H1 (cell line): ENCODE data around the gene CFAP100.

ENCODE experiments used
- CBX5 ChIP-seq: fragments of 300-800, 300-1000 bp; sonication (generic); IDR thresholded peaks from 2 replicates; pipeline ENCODE4 v1.7.1; 2016; ENCODE audit warnings: antibody characterized with exemption, low read length, low read depth
- CHD2 ChIP-seq: IDR thresholded peaks from 2 replicates; pipeline ENCODE4 v1.6.1; 2012; ENCODE audit warnings: low read length, improper control_type of control experiment
- EZH2 ChIP-seq: fragments of 200-600 bp; sonication (generic); IDR thresholded peaks from 2 replicates; pipeline ENCODE4 v1.7.1; 2012; ENCODE audit warnings: low read depth, mild to moderate bottlenecking, moderate library complexity, low read length, inconsistent platforms; ENCODE audit not compliant: severe bottlenecking
- FOSL1 ChIP-seq: IDR thresholded peaks from 2 replicates; pipeline ENCODE4 v1.6.1; 2011; ENCODE audit warnings: mild to moderate bottlenecking, low read depth, low read length, moderate library complexity; ENCODE audit not compliant: insufficient read depth
- KDM5A ChIP-seq: fragments of 200-600 bp; IDR thresholded peaks from 2 replicates; pipeline ENCODE4 v1.7.1; 2012; ENCODE audit warnings: mild to moderate bottlenecking, low read length, inconsistent platforms, mixed read lengths
- POLR2A ChIP-seq, 2 experiments: IDR thresholded peaks; 1 replicate in 1 of 2; 2 replicates in 1 of 2; pipeline ENCODE4 v1.6.1; 2011; ENCODE audit warnings: low read depth in 2 of 2, low read length in 2 of 2, mild to moderate bottlenecking in 2 of 2; ENCODE audit errors: control extremely low read depth in 1 of 2
- SP1 ChIP-seq: IDR thresholded peaks from 2 replicates; pipeline ENCODE4 v1.6.1; 2011; ENCODE audit warnings: low read depth, low read length
- TCF12 ChIP-seq: IDR thresholded peaks from 2 replicates; pipeline ENCODE4 v1.6.1; 2011; ENCODE audit warnings: low read depth, mild to moderate bottlenecking, low read length
- YY1 ChIP-seq: IDR thresholded peaks from 2 replicates; pipeline ENCODE4 v1.6.1; 2011; ENCODE audit warnings: low read depth, mild to moderate bottlenecking, low read length
- TF ChIP-seq, protein P1 (sequence below), 3 experiments: IDR thresholded peaks; 1 replicate in 2 of 3; 2 replicates in 1 of 3; pipeline versions ENCODE4 v1.5.1 to v1.6.1; 2011; ENCODE audit warnings: low read length in 3 of 3, mild to moderate bottlenecking in 3 of 3, inconsistent platforms in 2 of 3, low read depth in 1 of 3, moderate library complexity in 1 of 3; ENCODE audit not compliant: insufficient read depth in 1 of 3; ENCODE audit errors: control extremely low read depth in 1 of 3
- TF ChIP-seq, protein P2 (sequence below): IDR thresholded peaks from 2 replicates; pipeline ENCODE4 v1.6.1; 2012; ENCODE audit warnings: inconsistent platforms
- TF ChIP-seq, protein P3 (sequence below): IDR thresholded peaks from 2 replicates; pipeline ENCODE4 v1.6.1; 2012; ENCODE audit warnings: low read length, inconsistent platforms

DNA sequence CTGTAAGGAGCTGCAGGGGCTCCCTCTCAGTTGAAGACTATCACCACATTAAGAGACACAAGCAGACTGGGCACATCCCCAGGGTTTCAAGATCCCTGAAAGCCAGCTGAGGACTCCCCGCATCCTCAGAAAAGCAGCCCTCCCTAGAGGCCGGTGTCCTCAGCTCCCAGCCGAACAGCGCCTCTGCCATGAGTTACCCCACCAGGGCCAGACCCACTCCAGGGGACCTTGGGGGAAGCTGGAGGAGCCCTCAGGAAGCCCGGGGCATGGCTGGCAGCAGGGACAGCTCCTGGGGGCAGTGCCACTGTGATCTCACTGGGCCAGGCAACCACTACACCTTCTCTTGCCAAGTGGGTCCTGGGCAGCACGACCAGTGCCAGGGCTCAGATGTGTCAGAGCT is 45.6 kb upstream of the CFAP100 start:
- no peak for TF ChIP-seq EZH2
- TF ChIP-seq, protein P1, sequence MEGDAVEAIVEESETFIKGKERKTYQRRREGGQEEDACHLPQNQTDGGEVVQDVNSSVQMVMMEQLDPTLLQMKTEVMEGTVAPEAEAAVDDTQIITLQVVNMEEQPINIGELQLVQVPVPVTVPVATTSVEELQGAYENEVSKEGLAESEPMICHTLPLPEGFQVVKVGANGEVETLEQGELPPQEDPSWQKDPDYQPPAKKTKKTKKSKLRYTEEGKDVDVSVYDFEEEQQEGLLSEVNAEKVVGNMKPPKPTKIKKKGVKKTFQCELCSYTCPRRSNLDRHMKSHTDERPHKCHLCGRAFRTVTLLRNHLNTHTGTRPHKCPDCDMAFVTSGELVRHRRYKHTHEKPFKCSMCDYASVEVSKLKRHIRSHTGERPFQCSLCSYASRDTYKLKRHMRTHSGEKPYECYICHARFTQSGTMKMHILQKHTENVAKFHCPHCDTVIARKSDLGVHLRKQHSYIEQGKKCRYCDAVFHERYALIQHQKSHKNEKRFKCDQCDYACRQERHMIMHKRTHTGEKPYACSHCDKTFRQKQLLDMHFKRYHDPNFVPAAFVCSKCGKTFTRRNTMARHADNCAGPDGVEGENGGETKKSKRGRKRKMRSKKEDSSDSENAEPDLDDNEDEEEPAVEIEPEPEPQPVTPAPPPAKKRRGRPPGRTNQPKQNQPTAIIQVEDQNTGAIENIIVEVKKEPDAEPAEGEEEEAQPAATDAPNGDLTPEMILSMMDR (IDR thresholded peaks at IDR 0.05; ENCODE audit: control extremely low read depth in 1 of 3, insufficient read depth in 1 of 3, low read depth in 1 of 3, low read length in 3 of 3): no peak
- no peak for TF ChIP-seq SP1
- no peak for TF ChIP-seq YY1
- TF ChIP-seq, protein P2, sequence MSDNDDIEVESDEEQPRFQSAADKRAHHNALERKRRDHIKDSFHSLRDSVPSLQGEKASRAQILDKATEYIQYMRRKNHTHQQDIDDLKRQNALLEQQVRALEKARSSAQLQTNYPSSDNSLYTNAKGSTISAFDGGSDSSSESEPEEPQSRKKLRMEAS: no peak
- no peak for TF ChIP-seq CHD2
- no peak for TF ChIP-seq TCF12
- TF ChIP-seq, protein P3, sequence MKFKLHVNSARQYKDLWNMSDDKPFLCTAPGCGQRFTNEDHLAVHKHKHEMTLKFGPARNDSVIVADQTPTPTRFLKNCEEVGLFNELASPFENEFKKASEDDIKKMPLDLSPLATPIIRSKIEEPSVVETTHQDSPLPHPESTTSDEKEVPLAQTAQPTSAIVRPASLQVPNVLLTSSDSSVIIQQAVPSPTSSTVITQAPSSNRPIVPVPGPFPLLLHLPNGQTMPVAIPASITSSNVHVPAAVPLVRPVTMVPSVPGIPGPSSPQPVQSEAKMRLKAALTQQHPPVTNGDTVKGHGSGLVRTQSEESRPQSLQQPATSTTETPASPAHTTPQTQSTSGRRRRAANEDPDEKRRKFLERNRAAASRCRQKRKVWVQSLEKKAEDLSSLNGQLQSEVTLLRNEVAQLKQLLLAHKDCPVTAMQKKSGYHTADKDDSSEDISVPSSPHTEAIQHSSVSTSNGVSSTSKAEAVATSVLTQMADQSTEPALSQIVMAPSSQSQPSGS: no peak
- TF ChIP-seq CBX5: no peak
- no peak for TF ChIP-seq POLR2A (IDR thresholded peaks at IDR 0.05; ENCODE audit: control extremely low read depth in 1 of 2, low read depth in 2 of 2, low read length in 2 of 2)
- no peak for TF ChIP-seq FOSL1
- TF ChIP-seq KDM5A: no peak
